HepG2 (cell line): ENCODE data around the gene TBL2. TPM values are rescaled to one million over a fixed set of nuclear protein-coding genes. Genes with fewer than 3 reads are reported as not detected.

ENCODE experiments used
- ATRX ChIP-seq: sonication (generic); formaldehyde crosslinking; IDR thresholded peaks from 2 replicates; pipeline ENCODE4 v1.4.0; 2020; ENCODE audit warnings: missing genetic modification reagents, borderline replicate concordance
- BCL6 ChIP-seq: IDR thresholded peaks from 2 replicates; pipeline ENCODE4 v1.6.1; 2016; ENCODE audit warnings: missing genetic modification reagents, missing compliant biosample characterization
- DPF2 ChIP-seq: sonication (generic); formaldehyde crosslinking; IDR thresholded peaks from 2 replicates; pipeline ENCODE4 v1.4.0; 2020; ENCODE audit warnings: mild to moderate bottlenecking, low read depth, missing genetic modification reagents, borderline replicate concordance
- ELF1 ChIP-seq: sonication (generic); formaldehyde crosslinking; IDR thresholded peaks from 2 replicates; pipeline ENCODE4 v1.4.0; 2020; ENCODE audit warnings: missing genetic modification reagents
- ETV6 ChIP-seq: sonication (generic); formaldehyde crosslinking; conservative IDR thresholded peaks from 2 replicates; pipeline ENCODE4 v1.4.0; 2020; ENCODE audit warnings: missing genetic modification reagents
- FOXC1 ChIP-seq: sonication (generic); formaldehyde crosslinking; IDR thresholded peaks from 2 replicates; pipeline ENCODE4 v1.8.0; 2022; ENCODE audit warnings: mild to moderate bottlenecking, missing genetic modification reagents, borderline replicate concordance
- HIVEP1 ChIP-seq: sonication (generic); formaldehyde crosslinking; IDR thresholded peaks from 2 replicates; pipeline ENCODE4 v1.4.0; 2020; ENCODE audit warnings: mild to moderate bottlenecking, missing genetic modification reagents
- KAT7 ChIP-seq: IDR thresholded peaks from 2 replicates; pipeline ENCODE4 v1.6.1; 2018; ENCODE audit warnings: borderline replicate concordance, missing compliant biosample characterization
- MTF2 ChIP-seq: sonication (generic); formaldehyde crosslinking; IDR thresholded peaks from 2 replicates; pipeline ENCODE4 v1.5.0; 2020; ENCODE audit warnings: missing genetic modification reagents, borderline replicate concordance
- NFATC3 ChIP-seq: sonication (generic); formaldehyde crosslinking; IDR thresholded peaks from 2 replicates; pipeline ENCODE4 v1.5.1; 2020; ENCODE audit warnings: mild to moderate bottlenecking, missing genetic modification reagents
- NFKB2 ChIP-seq: sonication (generic); formaldehyde crosslinking; IDR thresholded peaks from 2 replicates; pipeline ENCODE4 v1.4.0; 2020; ENCODE audit warnings: missing genetic modification reagents, borderline replicate concordance
- NFKBIZ ChIP-seq: IDR thresholded peaks from 2 replicates; pipeline ENCODE4 v1.6.1; 2018; ENCODE audit warnings: missing genetic modification reagents, missing compliant biosample characterization
- NR2F1 ChIP-seq, 2 experiments: fragments of 450-650 bp in 1 of 2; formaldehyde crosslinking in 1 of 2; IDR thresholded peaks; 2 replicates each; pipeline versions ENCODE4 v1.5.0 to v1.6.1; 2016 to 2020; ENCODE audit warnings: mild to moderate bottlenecking in 1 of 2, missing compliant biosample characterization in 1 of 2, missing genetic modification reagents in 1 of 2, moderate library complexity in 1 of 2
- PCBP1 ChIP-seq: fragments of 200-400 bp; formaldehyde crosslinking; IDR thresholded peaks from 2 replicates; pipeline ENCODE4 v1.6.1; 2017; ENCODE audit warnings: mild to moderate bottlenecking, low read depth, low read length, borderline replicate concordance
- SP1 ChIP-seq, 2 experiments: fragments of 450-650 bp in 1 of 2; sonication (generic) in 1 of 2; formaldehyde crosslinking in 1 of 2; IDR thresholded peaks; 2 replicates each; pipeline versions ENCODE4 v1.4.0 to v1.6.1; 2016 to 2020; ENCODE audit warnings: missing genetic modification reagents in 1 of 2
- THYN1 ChIP-seq: sonication (generic); formaldehyde crosslinking; IDR thresholded peaks from 2 replicates; pipeline ENCODE4 v1.8.1; 2023; ENCODE audit warnings: low read depth, mild to moderate bottlenecking, moderate library complexity, missing genetic modification reagents, borderline replicate concordance
- TSC22D2 ChIP-seq: sonication (generic); formaldehyde crosslinking; IDR thresholded peaks from 2 replicates; pipeline ENCODE4 v1.5.1; 2020; ENCODE audit warnings: missing genetic modification reagents, mild to moderate bottlenecking, borderline replicate concordance
- ZNF335 ChIP-seq: sonication (generic); formaldehyde crosslinking; IDR thresholded peaks from 2 replicates; pipeline ENCODE4 v1.4.0; 2020; ENCODE audit warnings: missing genetic modification reagents
- ZNF678 ChIP-seq: sonication (generic); formaldehyde crosslinking; IDR thresholded peaks from 2 replicates; pipeline ENCODE4 v1.4.0; 2020; ENCODE audit warnings: mild to moderate bottlenecking, missing genetic modification reagents
- polyA plus RNA-seq, 8 experiments: library from polyadenylated mRNA; depleted of rRNA in 3 of 8; stranded (reverse) in 7 of 8; unstranded in 1 of 8; fragments of >200 nt; fragmentation: Illumina TruSeq in 4 of 8; extraction: Trizol in 4 of 8; gene quantifications; 2 replicates each; pipeline versions ENCODE4 v1.2.1 to v1.2.3, GENCODE V29; 2011 to 2016; ENCODE audit warnings: low read depth in 4 of 8, missing spikeins in 1 of 8, mixed read lengths in 1 of 8; ENCODE audit not compliant: insufficient read depth in 1 of 8
- total RNA-seq, 5 experiments: library from RNA; depleted of rRNA; stranded (reverse); fragments of >200 nt; fragmentation: Illumina TruSeq; extraction: Trizol; gene quantifications; 2 replicates each; pipeline ENCODE4 v1.2.3, GENCODE V29; 2016; ENCODE audit warnings: low read depth in 1 of 5
- TF ChIP-seq, protein P1 (sequence below): sonication (generic); formaldehyde crosslinking; IDR thresholded peaks from 2 replicates; pipeline ENCODE4 v1.8.1; 2023; ENCODE audit warnings: missing genetic modification reagents, inconsistent platforms, borderline replicate concordance
- TF ChIP-seq, protein P2 (sequence below): sonication (generic); formaldehyde crosslinking; IDR thresholded peaks from 2 replicates; pipeline ENCODE4 v1.5.1; 2020; ENCODE audit warnings: missing genetic modification reagents, mild to moderate bottlenecking, borderline replicate concordance

TBL2 gene
- total and polyA plus RNA-seq, 2 of the 13 experiments (the other 11 are each of a cell fraction or from before 2014, with no cell fraction given): 43.4 to 47.2 TPM

DNA sequence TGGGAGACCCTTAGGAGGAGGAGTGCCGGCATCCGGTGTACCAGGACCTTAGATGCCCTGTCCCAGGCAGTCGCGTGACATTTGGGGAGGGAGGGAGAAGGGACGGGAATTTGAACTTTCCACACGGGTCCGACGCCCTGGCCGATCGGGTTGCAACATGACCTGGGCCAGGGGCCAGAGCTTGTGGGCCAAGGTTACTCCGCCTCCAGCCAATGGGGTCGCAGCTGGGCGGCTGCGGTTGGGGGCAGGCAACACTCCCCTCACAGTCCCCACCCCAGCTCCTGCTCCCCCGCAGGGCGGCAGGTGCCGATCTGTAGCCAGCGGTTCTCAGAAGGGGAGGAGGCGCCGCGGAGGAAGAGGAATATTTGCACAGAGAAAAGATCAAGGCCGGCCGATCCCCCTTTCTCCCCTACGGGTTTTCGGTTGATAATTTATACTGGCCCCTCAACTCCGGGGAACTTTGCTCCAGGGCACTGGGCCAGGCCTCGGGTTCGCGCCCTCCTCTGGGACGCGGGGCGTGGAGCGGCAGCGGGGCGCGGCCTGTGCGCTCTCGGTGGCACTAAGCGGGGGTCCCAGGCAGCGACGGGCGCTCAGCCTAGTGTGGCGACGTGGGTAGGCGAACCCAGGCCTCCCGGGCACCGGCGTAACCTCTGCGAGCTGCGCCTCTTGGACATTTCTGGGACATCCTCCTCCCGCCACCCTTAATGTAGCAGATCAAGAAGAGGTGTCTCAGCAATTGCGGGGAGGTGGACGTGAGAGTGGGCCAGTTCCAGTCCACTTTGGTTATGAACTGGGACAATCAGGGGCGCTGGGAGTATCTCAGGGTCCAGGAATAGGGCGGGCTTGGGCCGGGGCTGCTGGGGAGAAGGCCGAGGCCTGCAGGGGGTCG, 44.8 kb upstream of the TBL2 start (continued):
- 0 out of 2 replicates have a peak, but pooled peaks have one; percentile 46 for TF ChIP-seq ELF1 (CRISPR knock-in tag)
- TF ChIP-seq DPF2: peak; percentile 37; the same call in 1 of the 2 replicates
- TF ChIP-seq NFATC3 (CRISPR knock-in tag): no peak
- peak; percentile 72; the same call in 1 of the 2 replicates for TF ChIP-seq PCBP1
- TF ChIP-seq NR2F1 (CRISPR knock-in tag; IDR thresholded peaks at IDR 0.05): peak; percentile 91 to 94
- TF ChIP-seq NFKB2: peak; percentile 62; the same call in 1 of the 2 replicates
- TF ChIP-seq MTF2 (CRISPR knock-in tag): no peak
- no peak; the same call in 1 of the 2 replicates for TF ChIP-seq THYN1 (CRISPR knock-in tag)
- TF ChIP-seq, protein P1, sequence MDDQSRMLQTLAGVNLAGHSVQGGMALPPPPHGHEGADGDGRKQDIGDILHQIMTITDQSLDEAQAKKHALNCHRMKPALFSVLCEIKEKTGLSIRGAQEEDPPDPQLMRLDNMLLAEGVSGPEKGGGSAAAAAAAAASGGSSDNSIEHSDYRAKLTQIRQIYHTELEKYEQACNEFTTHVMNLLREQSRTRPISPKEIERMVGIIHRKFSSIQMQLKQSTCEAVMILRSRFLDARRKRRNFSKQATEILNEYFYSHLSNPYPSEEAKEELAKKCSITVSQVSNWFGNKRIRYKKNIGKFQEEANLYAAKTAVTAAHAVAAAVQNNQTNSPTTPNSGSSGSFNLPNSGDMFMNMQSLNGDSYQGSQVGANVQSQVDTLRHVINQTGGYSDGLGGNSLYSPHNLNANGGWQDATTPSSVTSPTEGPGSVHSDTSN (CRISPR knock-in tag): no peak
- 0 out of 2 replicates have a peak, but pooled peaks have one; percentile 29 for TF ChIP-seq ZNF678
- TF ChIP-seq BCL6 (CRISPR knock-in tag): peak; percentile 84
- peak; percentile 75; the same call in 1 of the 2 replicates for TF ChIP-seq NFKBIZ (CRISPR knock-in tag)
- TF ChIP-seq TSC22D2: no peak
- no peak for TF ChIP-seq ZNF335 (CRISPR knock-in tag)
- TF ChIP-seq ATRX: no peak
- no peak for TF ChIP-seq SP1 (IDR thresholded peaks at IDR 0.05)
- TF ChIP-seq SP1 (CRISPR knock-in tag; IDR thresholded peaks at IDR 0.05): peak; percentile 60
- TF ChIP-seq FOXC1 (CRISPR knock-in tag): peak; percentile 38; the same call in 1 of the 2 replicates
- TF ChIP-seq KAT7 (CRISPR knock-in tag): no peak
- TF ChIP-seq ETV6: no peak
- TF ChIP-seq, protein P2, sequence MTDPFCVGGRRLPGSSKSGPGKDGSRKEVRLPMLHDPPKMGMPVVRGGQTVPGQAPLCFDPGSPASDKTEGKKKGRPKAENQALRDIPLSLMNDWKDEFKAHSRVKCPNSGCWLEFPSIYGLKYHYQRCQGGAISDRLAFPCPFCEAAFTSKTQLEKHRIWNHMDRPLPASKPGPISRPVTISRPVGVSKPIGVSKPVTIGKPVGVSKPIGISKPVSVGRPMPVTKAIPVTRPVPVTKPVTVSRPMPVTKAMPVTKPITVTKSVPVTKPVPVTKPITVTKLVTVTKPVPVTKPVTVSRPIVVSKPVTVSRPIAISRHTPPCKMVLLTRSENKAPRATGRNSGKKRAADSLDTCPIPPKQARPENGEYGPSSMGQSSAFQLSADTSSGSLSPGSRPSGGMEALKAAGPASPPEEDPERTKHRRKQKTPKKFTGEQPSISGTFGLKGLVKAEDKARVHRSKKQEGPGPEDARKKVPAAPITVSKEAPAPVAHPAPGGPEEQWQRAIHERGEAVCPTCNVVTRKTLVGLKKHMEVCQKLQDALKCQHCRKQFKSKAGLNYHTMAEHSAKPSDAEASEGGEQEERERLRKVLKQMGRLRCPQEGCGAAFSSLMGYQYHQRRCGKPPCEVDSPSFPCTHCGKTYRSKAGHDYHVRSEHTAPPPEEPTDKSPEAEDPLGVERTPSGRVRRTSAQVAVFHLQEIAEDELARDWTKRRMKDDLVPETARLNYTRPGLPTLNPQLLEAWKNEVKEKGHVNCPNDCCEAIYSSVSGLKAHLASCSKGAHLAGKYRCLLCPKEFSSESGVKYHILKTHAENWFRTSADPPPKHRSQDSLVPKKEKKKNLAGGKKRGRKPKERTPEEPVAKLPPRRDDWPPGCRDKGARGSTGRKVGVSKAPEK (CRISPR knock-in tag): no peak; the same call in 1 of the 2 replicates
- TF ChIP-seq HIVEP1: peak; percentile 52; the same call in 1 of the 2 replicates
